Measurements from ENCODE around the gene NTN1.

NTN1 gene

DNA sequence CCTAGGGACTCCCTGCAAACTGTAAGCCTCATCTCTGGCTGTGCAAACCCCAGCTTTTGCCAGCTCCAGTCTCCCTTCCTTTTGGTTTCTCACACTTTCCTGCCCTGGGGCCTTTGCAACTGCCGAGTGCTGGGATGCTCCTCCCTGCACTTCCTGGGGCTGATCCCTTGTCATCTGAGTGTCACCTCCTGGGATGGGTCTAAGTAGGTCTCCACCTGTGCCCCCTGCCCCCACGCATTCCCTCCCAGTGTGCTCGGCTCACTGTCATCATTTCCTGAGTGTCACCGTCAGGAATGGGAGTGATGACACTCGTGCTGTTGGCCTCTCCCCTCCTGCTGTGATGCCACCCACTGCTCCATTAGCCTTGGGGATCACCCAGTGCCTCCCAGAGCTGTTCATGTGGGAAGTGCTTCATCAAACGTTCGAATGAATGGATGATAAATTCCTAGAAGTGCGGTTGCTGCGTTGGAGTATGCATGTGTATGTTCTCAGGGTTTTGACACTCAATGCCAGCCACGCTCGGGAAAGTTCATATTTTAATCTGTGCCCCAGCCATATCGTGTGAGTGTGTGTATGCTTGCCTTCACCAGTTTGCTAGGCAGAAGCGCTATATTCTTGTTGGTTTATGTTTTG lies 189.9 kb downstream of the NTN1 start:
- FAIRE-seq (no peak), DNase-seq (ENCODE audit: insufficient read length, low spot score) (no peak)
- TF ChIP-seq, protein P1, sequence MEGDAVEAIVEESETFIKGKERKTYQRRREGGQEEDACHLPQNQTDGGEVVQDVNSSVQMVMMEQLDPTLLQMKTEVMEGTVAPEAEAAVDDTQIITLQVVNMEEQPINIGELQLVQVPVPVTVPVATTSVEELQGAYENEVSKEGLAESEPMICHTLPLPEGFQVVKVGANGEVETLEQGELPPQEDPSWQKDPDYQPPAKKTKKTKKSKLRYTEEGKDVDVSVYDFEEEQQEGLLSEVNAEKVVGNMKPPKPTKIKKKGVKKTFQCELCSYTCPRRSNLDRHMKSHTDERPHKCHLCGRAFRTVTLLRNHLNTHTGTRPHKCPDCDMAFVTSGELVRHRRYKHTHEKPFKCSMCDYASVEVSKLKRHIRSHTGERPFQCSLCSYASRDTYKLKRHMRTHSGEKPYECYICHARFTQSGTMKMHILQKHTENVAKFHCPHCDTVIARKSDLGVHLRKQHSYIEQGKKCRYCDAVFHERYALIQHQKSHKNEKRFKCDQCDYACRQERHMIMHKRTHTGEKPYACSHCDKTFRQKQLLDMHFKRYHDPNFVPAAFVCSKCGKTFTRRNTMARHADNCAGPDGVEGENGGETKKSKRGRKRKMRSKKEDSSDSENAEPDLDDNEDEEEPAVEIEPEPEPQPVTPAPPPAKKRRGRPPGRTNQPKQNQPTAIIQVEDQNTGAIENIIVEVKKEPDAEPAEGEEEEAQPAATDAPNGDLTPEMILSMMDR (IDR thresholded peaks at IDR 0.05; ENCODE audit: insufficient read depth, missing control alignments) = no peak

GRCh38 chr17:9212376-9213302 lies 191.3 kb downstream of the NTN1 start:
- no peak for DNase-seq (ENCODE audit: insufficient read length, low spot score)
- FAIRE-seq = no peak
- TF ChIP-seq, protein P1 (IDR thresholded peaks at IDR 0.05; ENCODE audit: insufficient read depth, missing control alignments) = no peak

DNA sequence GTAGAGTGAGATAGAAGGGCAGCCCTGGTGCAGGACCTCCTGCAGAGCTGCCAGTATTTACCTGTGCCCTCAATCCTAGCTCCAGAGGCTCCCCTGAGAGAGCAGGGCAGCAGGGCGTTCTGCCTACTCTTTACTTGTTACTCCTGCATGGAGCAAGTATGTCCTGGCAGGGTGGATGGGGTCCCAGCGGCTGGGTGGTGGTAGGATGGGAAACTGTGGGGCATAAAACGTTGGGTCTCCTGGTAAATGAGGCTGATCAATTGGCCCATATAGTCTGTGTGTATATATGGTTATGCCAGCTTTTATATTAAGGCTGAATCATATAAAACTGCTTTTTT lies 192.0 kb downstream of the NTN1 start:
- DNase-seq (ENCODE audit: insufficient read length, low spot score) (no peak), FAIRE-seq (no peak)
- TF ChIP-seq, protein P1 (IDR thresholded peaks at IDR 0.05; ENCODE audit: insufficient read depth, missing control alignments) = no peak

GRCh38 chr17:9215465-9215864 lies 194.2 kb downstream of the NTN1 start:
- DNase-seq (ENCODE audit: insufficient read length, low spot score) (no peak), FAIRE-seq (no peak)
- TF ChIP-seq, protein P1 (IDR thresholded peaks at IDR 0.05; ENCODE audit: insufficient read depth, missing control alignments) = no peak

DNA sequence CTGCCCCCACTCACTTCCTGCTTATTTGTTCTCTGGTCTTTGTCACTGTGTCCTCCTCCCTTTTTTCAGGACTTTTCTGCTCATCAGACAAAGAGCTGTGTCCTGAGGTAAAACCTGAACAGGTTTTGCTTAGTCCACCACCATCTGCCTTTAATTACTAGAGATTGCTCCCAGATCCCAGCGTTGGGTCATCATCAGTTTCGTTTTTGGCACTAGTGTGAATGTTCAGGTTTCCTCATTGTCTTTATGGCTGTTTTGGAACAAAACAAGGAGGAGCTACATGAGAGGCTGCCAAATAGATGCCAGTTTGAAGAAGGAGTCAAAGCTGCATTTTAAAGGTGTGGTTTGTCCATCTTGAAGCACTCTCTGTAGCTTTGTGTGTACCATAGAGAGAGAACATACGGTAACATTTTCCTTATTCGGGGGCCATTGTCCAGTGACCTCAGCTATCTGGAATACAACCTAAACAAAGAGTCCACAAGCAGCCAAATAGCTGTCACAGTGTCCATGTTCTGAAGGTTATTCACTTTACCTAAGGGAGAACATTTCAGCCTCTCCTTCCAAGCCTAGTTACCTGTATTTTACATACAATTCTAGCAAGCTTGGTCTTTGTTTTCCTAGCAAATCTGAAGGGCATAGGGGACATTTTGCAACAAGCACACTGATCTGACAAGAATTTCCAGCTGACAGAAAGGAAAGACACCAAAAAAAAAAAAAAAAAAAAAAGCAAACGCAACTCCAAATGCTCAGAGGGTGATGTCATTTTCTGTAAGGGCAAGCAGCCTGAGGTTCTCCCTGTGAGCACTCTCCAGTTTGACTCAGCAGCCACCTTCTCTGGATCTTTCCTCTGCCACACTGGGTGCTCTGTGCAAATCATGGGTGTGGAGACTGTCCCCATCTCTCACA lies 196.1 kb downstream of the NTN1 start:
- DNase-seq (ENCODE audit: insufficient read length, low spot score) (no peak), FAIRE-seq (no peak)
- TF ChIP-seq, protein P1 (IDR thresholded peaks at IDR 0.05; ENCODE audit: insufficient read depth, missing control alignments) = no peak

DNA sequence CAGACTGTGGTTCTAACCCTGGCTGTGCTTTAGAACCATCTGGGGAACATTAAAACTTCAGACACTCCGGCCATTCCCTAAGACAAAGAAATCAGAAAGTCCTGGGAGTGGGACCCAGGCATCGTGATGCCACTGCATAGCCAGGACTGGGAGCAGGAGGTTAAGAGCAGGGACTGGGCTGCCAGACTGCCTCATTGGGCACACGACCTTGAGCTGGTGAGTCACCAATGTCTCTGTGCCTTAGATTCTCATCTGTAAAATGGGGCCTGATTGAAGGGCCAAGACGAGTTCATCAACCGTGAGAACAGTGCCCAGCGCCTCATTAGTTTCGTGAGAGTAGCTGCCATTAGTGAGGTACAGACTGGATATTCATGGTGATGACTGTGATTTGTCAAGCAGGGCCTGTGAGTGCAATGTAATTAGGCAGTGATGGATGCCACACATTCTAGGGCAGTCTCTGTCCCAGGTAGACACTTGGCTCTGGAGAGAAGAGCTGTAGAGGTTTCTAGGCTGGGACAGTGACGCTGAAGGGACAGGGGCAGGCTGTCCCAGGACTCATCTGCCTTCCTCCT lies 196.8 kb downstream of the NTN1 start:
- FAIRE-seq = no peak
- TF ChIP-seq, protein P1 (IDR thresholded peaks at IDR 0.05; ENCODE audit: insufficient read depth, missing control alignments) = no peak
- no peak for DNase-seq (ENCODE audit: insufficient read length, low spot score)
